DND-41 (cell line): ENCODE results near the gene HNF1B.

Experiments used
- ATAC-seq: fragments of 200-7000 bp; cut with Tn5 transposase; 3 replicates; pipeline ENCODE4 v1.9.1; 2021; ENCODE audit warnings: low read depth; ENCODE audit not compliant: insufficient read depth
- DNase-seq: peaks from one replicate; pipeline ENCODE4 v3.0.0-alpha.2; 2020
- H2AFZ ChIP-seq: 2 replicates; pipeline ENCODE4 v1.6.0; 2012; ENCODE audit warnings: low read depth, low read length
- H3K27ac ChIP-seq: 2 replicates; pipeline ENCODE4 v1.5.1; 2012; ENCODE audit warnings: low read length, inconsistent platforms
- H3K27me3 ChIP-seq: fragments of 200-600 bp; sonication (generic); 2 replicates; pipeline ENCODE4 v1.6.0; 2012; ENCODE audit warnings: low read length, mild to moderate bottlenecking, inconsistent platforms; ENCODE audit not compliant: insufficient read depth, poor library complexity
- H3K36me3 ChIP-seq: 2 replicates; pipeline ENCODE4 v1.5.1; 2012; ENCODE audit warnings: low read length, inconsistent platforms; ENCODE audit not compliant: insufficient read depth
- H3K4me1 ChIP-seq: 2 replicates; pipeline ENCODE4 v1.5.1; 2012; ENCODE audit warnings: mild to moderate bottlenecking, low read length; ENCODE audit not compliant: insufficient read depth
- H3K4me2 ChIP-seq: 2 replicates; pipeline ENCODE4 v1.6.0; 2012; ENCODE audit warnings: mild to moderate bottlenecking, moderate library complexity, low read length, inconsistent platforms; ENCODE audit not compliant: insufficient read depth
- H3K4me3 ChIP-seq, 2 experiments: fragments of 200-600 bp in 1 of 2; shearing (Covaris generic) in 1 of 2; 2 replicates each; pipeline ENCODE4 v1.5.1; 2012 to 2016; ENCODE audit warnings: inconsistent platforms in 2 of 2, low read length in 2 of 2, mild to moderate bottlenecking in 2 of 2, low read depth in 1 of 2, moderate library complexity in 1 of 2
- H3K79me2 ChIP-seq: 2 replicates; pipeline ENCODE4 v1.6.0; 2012; ENCODE audit warnings: low read length, inconsistent platforms; ENCODE audit not compliant: insufficient read depth
- H3K9ac ChIP-seq: 2 replicates; pipeline ENCODE4 v1.6.0; 2012; ENCODE audit warnings: low read depth, mild to moderate bottlenecking, inconsistent platforms, low read length, moderate library complexity
- H3K9me3 ChIP-seq: 2 replicates; pipeline ENCODE4 v1.5.1; 2012; ENCODE audit warnings: low read length, moderate library complexity, mild to moderate bottlenecking, inconsistent platforms; ENCODE audit not compliant: insufficient read depth, severe bottlenecking
- H4K20me1 ChIP-seq: 2 replicates; pipeline ENCODE4 v1.6.0; 2012; ENCODE audit warnings: low read length; ENCODE audit not compliant: insufficient read depth
- EZH2 ChIP-seq: IDR thresholded peaks from 3 replicates; pipeline ENCODE4 v1.6.1; 2012; ENCODE audit warnings: borderline replicate concordance, low read depth, mild to moderate bottlenecking, moderate library complexity, low read length, inconsistent platforms; ENCODE audit not compliant: severe bottlenecking
- TF ChIP-seq, protein P1 (sequence below): IDR thresholded peaks from 2 replicates; pipeline ENCODE4 v1.5.1; 2012; ENCODE audit warnings: borderline replicate concordance, low read length, moderate library complexity, mild to moderate bottlenecking; ENCODE audit not compliant: poor library complexity, severe bottlenecking; ENCODE audit errors: extremely low read depth

Gene HNF1B

DNA sequence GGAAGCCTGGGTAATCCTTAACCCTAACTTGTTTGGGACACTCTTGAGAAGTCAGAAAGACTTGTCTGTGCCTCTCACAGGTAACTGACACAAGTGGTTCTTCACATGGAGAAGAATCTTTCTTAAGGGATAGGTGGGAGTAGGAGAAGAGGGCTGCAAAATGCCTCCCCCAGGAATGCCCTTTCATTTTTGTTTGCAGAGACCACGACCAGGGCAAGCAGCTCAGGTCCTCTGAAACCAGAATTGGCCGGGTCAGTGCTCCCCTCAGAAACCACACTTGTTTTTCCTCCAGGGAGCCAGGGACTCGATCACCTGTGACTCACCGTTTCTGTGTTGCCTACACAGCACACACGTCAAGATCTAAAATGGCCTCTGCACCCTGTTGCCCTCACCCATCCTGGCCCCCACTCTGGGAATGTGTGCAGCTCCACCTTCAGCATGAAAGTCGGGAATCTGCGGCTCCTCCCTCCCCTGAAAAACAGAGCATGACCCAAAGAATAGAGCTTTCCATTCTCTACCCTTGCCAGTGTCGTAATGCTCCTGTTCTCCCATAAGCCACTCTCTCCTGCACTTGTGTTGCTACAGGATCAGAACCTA is 36.1 kb downstream of the HNF1B start:
- DNase-seq (no peak), ATAC-seq (no peak)
- Histone ChIP-seq H3K79me2 (no peaks in the 10 kb centered on the region), H3K27ac (no peak overlapping the region), H3K9me3 (no peaks in the 10 kb centered on the region), H3K4me3 (no peak overlapping the region), H3K9ac (no peak overlapping the region), H3K27me3 (peaks cover 18% of the 10 kb centered on the region), H3K36me3 (no peaks in the 10 kb centered on the region), H3K4me1 (no peaks in the 10 kb centered on the region), H3K4me2 (no peak overlapping the region), H2AFZ (no peak overlapping the region), H4K20me1 (no peaks in the 10 kb centered on the region)
- no peak for TF ChIP-seq EZH2
- TF ChIP-seq, protein P1, sequence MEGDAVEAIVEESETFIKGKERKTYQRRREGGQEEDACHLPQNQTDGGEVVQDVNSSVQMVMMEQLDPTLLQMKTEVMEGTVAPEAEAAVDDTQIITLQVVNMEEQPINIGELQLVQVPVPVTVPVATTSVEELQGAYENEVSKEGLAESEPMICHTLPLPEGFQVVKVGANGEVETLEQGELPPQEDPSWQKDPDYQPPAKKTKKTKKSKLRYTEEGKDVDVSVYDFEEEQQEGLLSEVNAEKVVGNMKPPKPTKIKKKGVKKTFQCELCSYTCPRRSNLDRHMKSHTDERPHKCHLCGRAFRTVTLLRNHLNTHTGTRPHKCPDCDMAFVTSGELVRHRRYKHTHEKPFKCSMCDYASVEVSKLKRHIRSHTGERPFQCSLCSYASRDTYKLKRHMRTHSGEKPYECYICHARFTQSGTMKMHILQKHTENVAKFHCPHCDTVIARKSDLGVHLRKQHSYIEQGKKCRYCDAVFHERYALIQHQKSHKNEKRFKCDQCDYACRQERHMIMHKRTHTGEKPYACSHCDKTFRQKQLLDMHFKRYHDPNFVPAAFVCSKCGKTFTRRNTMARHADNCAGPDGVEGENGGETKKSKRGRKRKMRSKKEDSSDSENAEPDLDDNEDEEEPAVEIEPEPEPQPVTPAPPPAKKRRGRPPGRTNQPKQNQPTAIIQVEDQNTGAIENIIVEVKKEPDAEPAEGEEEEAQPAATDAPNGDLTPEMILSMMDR: no peak

DNA sequence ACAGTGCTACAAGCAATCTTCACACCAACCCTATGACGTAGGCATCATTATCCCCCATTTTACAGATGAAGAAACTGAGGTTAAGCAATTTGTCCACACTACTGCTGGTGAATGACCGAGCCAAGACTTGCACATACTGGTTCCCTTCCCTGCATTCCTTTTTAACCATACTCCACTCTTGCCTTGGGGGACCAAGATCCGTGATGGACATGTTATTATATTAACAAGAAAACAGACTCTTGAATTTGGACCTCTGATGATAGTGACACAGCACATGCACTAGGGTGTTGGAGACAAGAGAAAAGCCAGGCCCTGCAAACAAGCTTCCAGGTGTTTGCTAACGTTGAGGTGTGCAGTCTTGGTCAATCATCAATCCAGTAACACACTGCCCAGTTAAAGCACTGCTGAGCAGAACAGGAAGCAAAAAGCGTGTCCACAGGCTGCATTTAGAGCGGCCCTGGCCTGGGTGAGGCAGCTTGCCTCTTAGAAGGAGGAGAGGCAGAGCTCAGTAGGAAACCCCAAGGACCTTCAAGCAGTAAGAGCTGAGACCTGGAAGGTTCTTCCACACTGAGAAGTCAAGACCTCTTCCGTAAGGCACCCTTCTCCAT is 36.7 kb downstream of the HNF1B start:
- Histone ChIP-seq H3K4me1 (no peaks in the 10 kb centered on the region), H3K27me3 (peaks cover 20% of the 10 kb centered on the region), H3K27ac (no peak overlapping the region), H3K9me3 (no peaks in the 10 kb centered on the region), H4K20me1 (no peaks in the 10 kb centered on the region), H2AFZ (no peak overlapping the region), H3K9ac (no peak overlapping the region), H3K36me3 (no peaks in the 10 kb centered on the region), H3K4me2 (no peak overlapping the region), H3K79me2 (no peaks in the 10 kb centered on the region), H3K4me3 (no peak overlapping the region)
- no peak for ATAC-seq
- TF ChIP-seq, protein P1: no peak
- no peak for TF ChIP-seq EZH2
- no peak for DNase-seq

DNA sequence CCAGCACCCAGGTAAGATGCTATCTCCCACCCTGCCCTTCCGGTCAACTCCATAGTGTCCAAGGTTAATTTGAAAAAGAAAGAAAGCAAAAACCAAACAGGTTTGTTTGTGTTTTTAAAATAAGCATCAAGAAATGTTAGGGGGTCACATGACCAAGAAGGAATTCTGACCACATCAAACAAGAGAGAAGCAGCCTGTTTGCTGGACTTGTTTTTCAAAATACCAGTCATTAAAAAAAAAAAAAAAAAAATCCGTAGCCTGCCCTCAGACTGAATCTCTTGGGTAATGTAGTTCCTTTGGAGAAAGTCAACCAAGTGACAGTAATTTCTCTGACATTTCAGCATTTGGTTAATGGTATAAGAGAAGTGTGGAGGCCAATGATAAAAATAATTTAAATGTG is 38.4 kb downstream of the HNF1B start:
- H3K9ac ChIP-seq: no peak overlapping the region
- H3K4me3 ChIP-seq: no peak overlapping the region
- ATAC-seq (no peak), DNase-seq (no peak)
- no peak overlapping the region for H3K4me2 ChIP-seq
- H3K27ac ChIP-seq: no peak overlapping the region
- no peaks in the 10 kb centered on the region for H4K20me1 ChIP-seq
- H3K4me1 ChIP-seq: no peaks in the 10 kb centered on the region
- H3K36me3 ChIP-seq: no peaks in the 10 kb centered on the region
- no peak for TF ChIP-seq EZH2
- TF ChIP-seq, protein P1: no peak
- H3K9me3 ChIP-seq: no peaks in the 10 kb centered on the region
- no peaks in the 10 kb centered on the region for H3K79me2 ChIP-seq
- H3K27me3 ChIP-seq: peaks cover 29% of the 10 kb centered on the region
- H2AFZ ChIP-seq: no peak overlapping the region
